Breast epithelium (tissue), 4 donors: ENCODE results near the gene RASEF. TPM values are rescaled to one million over a fixed set of nuclear protein-coding genes. Genes with fewer than 3 reads are reported as not detected.

Source experiments
- DNase-seq, 2 donors: peaks; one replicate each; pipeline ENCODE4 v3.0.0-alpha.2; 2019; ENCODE audit warnings: low spot score in 2 of 2
- H3K27ac ChIP-seq, 2 donors: fragments of 200-600 bp; sonication (generic) in 1 of 2; one replicate each; pipeline ENCODE4 v1.5.1; 2016 to 2019; ENCODE audit warnings: mild to moderate bottlenecking in 1 of 2
- H3K27me3 ChIP-seq, 2 donors: fragments of 200-600 bp; sonication (generic) in 1 of 2; one replicate each; pipeline versions ENCODE4 v1.5.1 to v1.6.0; 2017 to 2019; ENCODE audit warnings: control low read depth in 1 of 2, mild to moderate bottlenecking in 1 of 2
- H3K36me3 ChIP-seq: fragments of 200-600 bp; one replicate; pipeline ENCODE4 v1.5.1; 2019
- H3K4me1 ChIP-seq, 2 donors: fragments of 200-600 bp; sonication (generic); one replicate each; pipeline ENCODE4 v1.5.1; 2016 to 2019; ENCODE audit warnings: control low read depth in 1 of 2
- H3K4me3 ChIP-seq, 3 donors: fragments of 200-600 bp; sonication (generic); 1 replicate in 2 of 3; 2 replicates in 1 of 3; pipeline ENCODE4 v1.5.1; 2016 to 2019; ENCODE audit warnings: mild to moderate bottlenecking in 3 of 3, moderate library complexity in 2 of 3
- H3K9me3 ChIP-seq, 2 donors: fragments of 200-600 bp; sonication (generic) in 1 of 2; one replicate each; pipeline ENCODE4 v1.5.1; 2016 to 2019; ENCODE audit warnings: control low read depth in 1 of 2
- POLR2A ChIP-seq: fragments of 450-650 bp; IDR thresholded peaks from one replicate; pipeline ENCODE4 v1.6.1; 2016; ENCODE audit warnings: antibody characterized with exemption, mild to moderate bottlenecking, moderate library complexity
- POLR2AphosphoS5 ChIP-seq, 3 donors: sonication (generic); formaldehyde crosslinking; IDR thresholded peaks; one replicate each; pipeline ENCODE4 v1.6.1; 2017; ENCODE audit warnings: antibody characterized with exemption in 3 of 3
- intact Hi-C: fragments of 100-400 bp; cut with DNase I; formaldehyde crosslinking; loops from one replicate; pipeline ENCODE4 v1.15.1; 2023; ENCODE audit warnings: low total_unique reads
- total RNA-seq, 3 donors: library from RNA; depleted of rRNA; stranded (reverse); fragments of >200 nt; gene quantifications; one replicate each; pipeline ENCODE4 v1.1.0, GENCODE V29; 2016
- TF ChIP-seq, protein P1 (sequence below), 3 donors: fragments of 450-650 bp; IDR thresholded peaks; one replicate each; pipeline ENCODE4 v1.5.1; 2016 to 2017; ENCODE audit warnings: antibody characterized with exemption in 3 of 3, mild to moderate bottlenecking in 3 of 3, moderate library complexity in 3 of 3

The RASEF gene
- 10 to 100 TPM in 2 of 3 donors, not detected in 1; 39.3 to 50.1 TPM for total RNA-seq

- Histone ChIP-seq H3K4me3 (peak within 1 kb of the TSS; percentile 5 to 60 (median 60)), H3K36me3 (no peaks in the 10 kb centered on the region), H3K27ac (peak within 1 kb of the TSS; percentile 88 to 90), H3K27me3 (no peaks in the 10 kb centered on the region), H3K9me3 (no peaks in the 10 kb centered on the region), H3K4me1 (peaks cover 0 to 3% of the 10 kb centered on the region in 2 donors)
- intact Hi-C loops: no loop called here
- TF ChIP-seq POLR2AphosphoS5 (IDR thresholded peaks at IDR 0.05) (peak in 1 of 3 donors; percentile 43), POLR2A (peak; percentile 28)
- TF ChIP-seq, protein P1, sequence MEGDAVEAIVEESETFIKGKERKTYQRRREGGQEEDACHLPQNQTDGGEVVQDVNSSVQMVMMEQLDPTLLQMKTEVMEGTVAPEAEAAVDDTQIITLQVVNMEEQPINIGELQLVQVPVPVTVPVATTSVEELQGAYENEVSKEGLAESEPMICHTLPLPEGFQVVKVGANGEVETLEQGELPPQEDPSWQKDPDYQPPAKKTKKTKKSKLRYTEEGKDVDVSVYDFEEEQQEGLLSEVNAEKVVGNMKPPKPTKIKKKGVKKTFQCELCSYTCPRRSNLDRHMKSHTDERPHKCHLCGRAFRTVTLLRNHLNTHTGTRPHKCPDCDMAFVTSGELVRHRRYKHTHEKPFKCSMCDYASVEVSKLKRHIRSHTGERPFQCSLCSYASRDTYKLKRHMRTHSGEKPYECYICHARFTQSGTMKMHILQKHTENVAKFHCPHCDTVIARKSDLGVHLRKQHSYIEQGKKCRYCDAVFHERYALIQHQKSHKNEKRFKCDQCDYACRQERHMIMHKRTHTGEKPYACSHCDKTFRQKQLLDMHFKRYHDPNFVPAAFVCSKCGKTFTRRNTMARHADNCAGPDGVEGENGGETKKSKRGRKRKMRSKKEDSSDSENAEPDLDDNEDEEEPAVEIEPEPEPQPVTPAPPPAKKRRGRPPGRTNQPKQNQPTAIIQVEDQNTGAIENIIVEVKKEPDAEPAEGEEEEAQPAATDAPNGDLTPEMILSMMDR (IDR thresholded peaks at IDR 0.05): no peak
- peak; percentile 45 to 86 for DNase-seq
Measured at GRCh38 chr9:83062651-83063527, at the start of gene RASEF. TSS of gene RASEF (minus strand) at chr9:83063142. CDS start at chr9:83062867, 275 bp downstream.

- H3K36me3 ChIP-seq: no peaks in the 10 kb centered on the region
- H3K4me1 ChIP-seq: no peaks in the 10 kb centered on the region
- H3K9me3 ChIP-seq: peaks cover 5 to 14% of the 10 kb centered on the region in 2 donors
- no peaks in the 10 kb centered on the region for H3K27me3 ChIP-seq
- intact Hi-C loops: no loop called here
- TF ChIP-seq POLR2AphosphoS5 (IDR thresholded peaks at IDR 0.05): no peak
- TF ChIP-seq, protein P1 (IDR thresholded peaks at IDR 0.05): no peak
- no peak for TF ChIP-seq POLR2A
- DNase-seq: no peak
- no peak overlapping the region for H3K4me3 ChIP-seq
- no peak overlapping the region for H3K27ac ChIP-seq
Measured at GRCh38 chr9:83111169-83111568, 48.2 kb upstream of the RASEF start.

GRCh38 chr9:83109296-83109695 lies 46.4 kb upstream of the RASEF start:
- H3K27ac ChIP-seq: no peak overlapping the region
- H3K4me3 ChIP-seq: no peak overlapping the region
- H3K36me3 ChIP-seq: no peaks in the 10 kb centered on the region
- no peaks in the 10 kb centered on the region for H3K27me3 ChIP-seq
- TF ChIP-seq POLR2AphosphoS5 (IDR thresholded peaks at IDR 0.05) (no peak), POLR2A (no peak)
- TF ChIP-seq, protein P1 (IDR thresholded peaks at IDR 0.05): no peak
- DNase-seq: no peak
- peaks cover 5 to 9% of the 10 kb centered on the region in 2 donors for H3K9me3 ChIP-seq
- no peaks in the 10 kb centered on the region for H3K4me1 ChIP-seq
- intact Hi-C loops: no loop called here

DNA sequence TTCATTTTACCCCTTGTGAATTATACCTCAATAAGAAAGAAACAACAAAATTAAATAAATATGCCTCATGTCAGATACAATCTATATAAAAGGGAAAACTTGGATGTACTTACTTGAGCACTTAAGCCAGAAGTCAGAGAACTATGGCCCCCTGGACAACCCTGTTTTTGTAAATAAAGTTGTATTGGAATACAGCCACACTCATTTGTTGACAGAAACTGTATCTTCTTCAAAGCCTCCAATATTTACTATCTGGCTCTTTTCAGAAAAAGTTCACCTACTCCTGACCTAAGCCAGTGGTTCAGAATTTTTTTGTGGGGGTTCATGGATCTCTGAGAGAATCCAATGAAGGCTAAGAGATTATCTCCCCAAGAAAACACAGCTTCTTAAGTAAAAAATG lies 45.3 kb upstream of the RASEF start:
- Histone ChIP-seq H3K36me3 (no peaks in the 10 kb centered on the region), H3K4me3 (no peak overlapping the region), H3K27ac (no peak overlapping the region), H3K9me3 (no peaks in the 10 kb centered on the region), H3K4me1 (no peaks in the 10 kb centered on the region), H3K27me3 (no peaks in the 10 kb centered on the region)
- no peak for DNase-seq
- intact Hi-C loops: no loop called here
- no peak for TF ChIP-seq POLR2A
- TF ChIP-seq, protein P1 (IDR thresholded peaks at IDR 0.05): no peak

DNA sequence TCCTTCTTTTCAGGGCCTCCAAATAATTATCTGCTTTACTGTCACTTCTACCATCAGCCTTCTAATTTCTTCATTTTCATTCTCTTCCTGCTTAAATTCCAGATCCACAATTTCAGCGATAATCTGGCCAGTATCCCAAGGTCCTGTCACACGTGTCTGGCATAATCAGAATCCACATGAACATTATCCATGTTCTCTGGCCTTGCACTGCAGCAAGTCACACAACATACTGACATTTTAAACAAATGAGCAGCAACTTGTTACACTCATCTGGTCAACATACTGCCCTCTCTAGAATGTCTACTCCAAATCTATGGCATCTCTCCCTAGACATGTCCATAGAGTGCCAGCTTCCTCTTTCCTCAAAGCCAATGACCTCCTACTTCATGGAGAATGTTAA lies 43.8 kb upstream of the RASEF start:
- no peak for DNase-seq
- Histone ChIP-seq H3K4me3 (no peak overlapping the region), H3K4me1 (no peaks in the 10 kb centered on the region), H3K9me3 (no peaks in the 10 kb centered on the region), H3K27me3 (no peaks in the 10 kb centered on the region), H3K36me3 (no peaks in the 10 kb centered on the region), H3K27ac (no peak overlapping the region)
- TF ChIP-seq, protein P1 (IDR thresholded peaks at IDR 0.05): no peak
- no peak for TF ChIP-seq POLR2A
- no peak for TF ChIP-seq POLR2AphosphoS5 (IDR thresholded peaks at IDR 0.05)
- intact Hi-C loops: no loop called here
